NCI-H187 treated with DMSO at 0.1 percent for 48 hours (cell line): ENCODE measurements around the gene COA7.
A peak's percentile ranks its signal among the peaks of the same experiment; 100 is the strongest.
"Not testable (repeated sequence)": the region's sequence is repeated elsewhere in the genome, so short reads cannot be mapped to it uniquely, and the experiment has no call there.

Source experiments
- DNase-seq: peaks from one replicate; lab custom pipeline; 2025; lab: John Stamatoyannopoulos, UW

Gene COA7

DNA sequence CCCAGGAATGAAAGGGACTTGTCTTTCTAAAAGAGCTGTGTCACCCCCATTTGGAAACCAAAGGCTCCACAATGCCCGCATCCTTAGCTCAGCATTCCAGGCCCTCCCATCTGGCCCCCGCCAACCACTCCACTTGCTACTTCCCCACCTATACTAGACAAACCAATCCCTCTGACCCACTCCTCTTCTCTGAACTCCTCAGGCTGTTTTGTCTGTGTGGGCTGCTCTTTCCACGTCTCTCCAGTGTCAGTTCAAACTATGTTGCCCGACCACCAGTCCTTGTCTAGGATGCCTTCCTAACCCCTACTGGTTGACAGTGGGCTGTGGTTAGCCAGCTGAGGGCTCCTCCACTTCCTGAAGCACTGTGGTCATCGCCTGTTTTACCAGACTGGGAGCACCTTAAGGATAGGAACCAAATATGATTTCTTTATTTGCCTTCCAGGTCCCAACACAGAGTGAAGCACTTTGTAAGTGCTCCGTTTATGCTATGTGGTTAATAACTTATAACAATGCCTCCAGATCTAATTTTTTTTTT lies 8.1 kb upstream of the COA7 start:
- no peak for DNase-seq

DNA sequence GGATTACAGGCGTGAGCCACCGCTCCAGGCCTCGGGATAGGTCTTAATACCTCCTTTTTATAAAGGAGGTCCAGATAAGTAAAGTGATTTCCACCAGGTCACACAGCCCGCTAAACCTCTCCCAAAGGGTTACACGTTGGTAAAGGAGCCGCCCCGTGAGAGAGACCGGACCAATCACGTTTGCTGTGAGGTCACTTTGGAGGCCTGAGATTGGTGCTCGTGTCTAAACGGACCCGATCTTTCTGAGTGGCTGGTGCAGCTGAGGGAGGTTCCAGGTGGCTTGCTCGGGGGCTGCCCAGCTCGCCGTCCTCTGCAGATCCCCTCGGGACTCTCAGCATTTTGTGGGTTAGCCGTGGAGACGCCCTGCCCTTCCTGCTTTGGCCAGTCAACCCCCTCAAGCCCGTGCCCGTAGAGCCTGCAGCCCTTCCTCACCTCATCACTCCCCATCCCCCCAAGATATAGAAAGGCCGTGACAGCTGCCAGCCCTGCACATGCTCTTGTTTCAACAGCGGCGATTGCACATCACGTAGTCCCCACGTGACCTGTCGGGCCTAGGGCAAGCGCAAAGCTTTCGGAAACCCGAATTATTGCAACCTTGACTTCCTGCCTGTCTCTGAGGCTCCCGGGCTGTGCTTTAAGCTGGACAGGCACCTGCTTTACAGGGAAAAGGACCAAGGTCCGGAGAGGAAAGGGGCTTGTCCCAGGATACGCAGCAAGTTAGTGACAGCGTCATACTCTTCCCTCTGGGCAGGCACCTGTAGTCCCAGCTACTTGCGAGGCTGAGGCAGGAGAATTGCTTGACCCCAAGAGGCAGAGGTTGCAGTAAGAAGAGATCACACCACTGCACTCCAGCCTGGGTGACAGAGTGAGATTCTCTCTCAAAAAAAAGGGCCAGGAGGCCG lies 5.0 kb upstream of the COA7 start:
- DNase-seq = peak; percentile 39

GRCh38 chr1:52695627-52696026 lies 2.5 kb downstream of the COA7 start:
- DNase-seq = no peak

DNA sequence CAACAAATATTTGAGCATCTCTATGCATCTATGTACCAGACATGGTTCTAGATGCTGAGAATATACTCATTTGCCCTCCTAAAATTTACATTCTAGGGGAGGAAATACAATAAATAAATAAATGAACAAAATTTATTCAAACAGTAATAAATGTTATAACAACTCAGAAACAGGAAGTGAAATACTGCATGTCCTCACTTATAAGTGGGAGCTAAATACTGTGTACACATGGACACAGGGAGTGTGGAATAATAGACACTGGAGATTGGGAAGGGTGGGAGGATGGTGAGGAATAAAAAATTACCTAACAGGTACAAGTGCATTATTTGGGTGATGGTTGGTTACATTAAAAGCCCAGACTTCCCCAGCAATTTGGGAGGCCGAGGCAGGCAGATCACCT lies 4.3 kb downstream of the COA7 start:
- DNase-seq = no peak

DNA sequence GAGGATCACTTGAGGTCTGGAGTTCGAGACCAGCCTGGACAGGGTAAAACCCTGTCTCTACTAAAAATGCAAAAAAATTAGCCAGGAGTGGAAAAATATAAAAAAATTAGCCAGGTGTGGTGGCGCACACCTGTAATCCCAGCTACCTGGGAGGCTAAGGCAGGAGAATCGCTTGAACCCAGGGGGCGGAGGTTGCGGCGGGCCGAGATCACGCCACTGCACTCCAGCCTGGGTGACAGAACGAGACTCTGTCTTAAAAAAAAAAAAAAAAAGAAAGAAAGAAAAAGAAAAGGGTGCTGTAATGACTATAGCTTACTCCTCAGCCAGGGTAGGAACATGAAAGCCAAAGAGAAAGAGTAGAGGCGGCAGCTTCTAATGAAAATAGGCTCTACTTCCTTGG lies 4.8 kb downstream of the COA7 start:
- not testable (repeated sequence) for DNase-seq

- no peak for DNase-seq
These were observed 5.5 kb downstream of the COA7 start for GRCh38 chr1:52692697-52693096.

- no peak for DNase-seq
These were observed 6.3 kb downstream of the COA7 start for GRCh38 chr1:52691821-52692220.

- DNase-seq = no peak
These were observed 11.3 kb downstream of the COA7 start for GRCh38 chr1:52686830-52687229.

- not testable (repeated sequence) for DNase-seq
These were observed 11.8 kb downstream of the COA7 start for GRCh38 chr1:52686261-52686751.

DNA sequence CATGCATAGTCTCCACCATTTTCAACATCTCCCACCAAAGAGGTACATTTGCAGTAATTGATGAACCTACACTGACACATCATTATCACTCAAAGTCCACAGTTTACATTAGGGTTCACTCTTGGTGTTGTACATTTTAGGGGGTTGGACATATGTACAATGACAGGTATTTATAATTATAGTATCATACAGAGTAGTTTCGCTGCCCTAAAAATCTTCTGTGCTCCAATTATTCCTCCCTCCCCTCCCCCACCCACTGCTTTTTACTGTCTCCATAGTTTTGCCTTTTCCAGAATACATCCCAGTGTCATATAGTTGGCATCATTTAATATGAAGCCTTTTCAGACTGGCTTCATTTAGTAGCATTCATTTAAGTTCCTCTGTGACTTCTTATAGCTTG lies 13.6 kb downstream of the COA7 start:
- no peak for DNase-seq

DNA sequence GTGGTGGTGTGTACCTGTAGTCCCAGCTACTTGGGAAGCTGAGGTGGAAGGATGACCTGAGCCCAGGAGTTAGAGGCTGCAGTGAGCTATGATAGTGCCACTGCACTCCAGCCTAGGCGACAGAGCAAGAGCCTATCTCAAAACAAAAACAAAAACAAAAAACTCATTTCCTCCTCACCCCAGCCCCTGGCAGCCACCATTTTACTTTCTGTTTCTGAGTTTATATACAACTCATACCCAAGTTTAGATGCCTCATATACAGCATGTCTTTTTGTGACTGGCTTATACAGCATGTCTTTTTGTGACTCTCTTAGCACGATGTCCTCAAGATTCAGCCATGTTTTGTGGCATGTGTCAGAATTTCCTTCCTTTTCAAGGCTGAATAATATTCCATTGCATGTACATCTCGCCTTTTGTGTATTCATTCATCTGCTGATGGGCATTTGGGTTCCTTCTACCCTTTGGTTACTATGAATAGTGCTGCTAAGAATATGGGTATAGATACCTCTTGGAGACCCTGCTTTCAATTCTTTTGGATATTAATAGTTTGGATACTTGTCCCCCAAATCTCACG lies 14.7 kb downstream of the COA7 start:
- no peak for DNase-seq

- no peak for DNase-seq
These were observed 17.0 kb downstream of the COA7 start for GRCh38 chr1:52681136-52681535.

- DNase-seq = no peak
These were observed 17.8 kb downstream of the COA7 start for GRCh38 chr1:52680353-52680752.

DNA sequence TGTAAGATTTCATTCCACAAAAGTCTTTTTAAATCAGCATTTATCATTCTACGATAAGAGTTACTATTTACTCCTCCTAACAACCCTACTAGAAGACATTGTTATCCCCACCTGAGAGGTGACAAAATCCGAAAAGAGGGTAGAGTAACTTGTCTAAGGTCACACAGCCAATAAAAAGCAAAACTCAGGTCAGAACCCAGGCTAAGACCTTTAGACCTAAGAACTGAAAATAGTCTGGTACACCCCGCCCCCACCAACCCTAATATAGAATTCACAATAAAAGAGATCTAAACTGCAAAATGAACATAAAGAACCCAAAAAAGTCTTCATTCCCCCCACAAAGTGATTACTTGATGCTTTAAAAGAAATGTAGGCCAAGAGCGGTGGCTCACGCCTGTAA lies 18.6 kb downstream of the COA7 start:
- DNase-seq = no peak

GRCh38 chr1:52679048-52679447 lies 19.1 kb downstream of the COA7 start:
- DNase-seq = no peak

DNA sequence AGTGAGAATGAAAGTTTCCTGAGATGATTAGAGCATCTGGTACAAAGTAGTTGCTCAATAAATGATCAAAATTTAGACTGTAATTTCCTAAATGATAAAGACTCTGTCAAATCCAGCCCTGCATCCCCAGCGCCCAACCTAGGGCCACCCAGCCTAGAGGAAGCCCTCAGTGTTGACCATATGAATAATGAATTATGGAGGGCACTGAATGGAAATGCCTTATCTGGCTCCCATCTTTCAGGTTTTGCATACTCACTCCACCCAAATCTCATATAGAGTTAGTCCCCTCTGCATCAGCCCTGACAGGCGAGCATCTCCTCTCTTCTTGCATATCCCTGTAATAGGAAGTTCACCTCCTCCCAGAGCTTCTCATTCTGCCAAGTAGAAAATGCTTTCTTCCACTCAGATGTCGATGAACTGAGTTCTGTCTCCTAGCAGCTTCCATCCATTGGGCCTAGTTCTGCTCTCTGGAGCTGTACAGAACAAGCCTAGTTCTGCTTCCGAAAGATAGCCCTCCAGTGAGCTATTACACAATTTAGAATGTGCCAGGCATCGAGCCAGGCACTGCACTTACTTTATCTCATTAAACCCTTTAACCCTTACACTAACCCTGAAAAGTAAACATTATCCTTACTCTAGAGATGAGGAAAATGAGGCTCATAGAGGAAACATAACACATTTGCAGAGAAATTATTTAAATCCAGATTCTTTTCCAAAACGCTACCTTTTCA lies 20.9 kb downstream of the COA7 start:
- DNase-seq = no peak

DNA sequence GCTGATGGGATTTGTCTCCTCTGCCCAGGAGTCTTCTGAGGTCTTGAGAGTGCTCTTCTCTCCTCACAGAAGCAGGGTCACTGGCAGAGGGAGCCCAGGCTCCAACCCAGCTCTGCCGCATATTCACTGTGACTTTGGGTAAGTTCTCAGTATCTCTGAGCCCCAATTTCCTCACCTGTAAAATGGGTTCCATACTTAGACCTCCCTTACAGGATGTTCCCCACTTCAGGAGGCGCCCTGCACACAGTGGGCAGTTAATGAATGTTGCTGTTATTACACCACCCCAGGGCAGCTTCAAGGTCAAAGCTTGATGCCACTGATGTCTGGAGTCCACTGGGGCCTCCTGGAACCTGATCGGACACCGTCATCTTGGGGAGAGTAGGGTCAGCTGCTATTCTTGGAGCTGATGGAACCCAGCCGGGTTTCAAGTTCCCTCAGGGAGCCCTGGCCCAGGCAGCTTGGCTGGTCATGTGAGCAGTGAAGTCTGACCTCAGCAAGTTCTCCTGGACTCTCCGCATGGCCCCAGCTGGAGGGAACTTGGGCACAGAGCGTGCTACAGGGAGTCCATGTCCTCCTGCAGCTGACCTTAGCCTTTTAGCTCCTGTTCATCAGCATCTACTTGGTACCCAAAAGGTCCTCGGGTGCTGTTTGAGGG lies 21.8 kb downstream of the COA7 start:
- DNase-seq = no peak

GRCh38 chr1:52674497-52675384 lies 23.4 kb downstream of the COA7 start:
- no peak for DNase-seq

GRCh38 chr1:52673513-52673912 lies 24.6 kb downstream of the COA7 start:
- no peak for DNase-seq

DNA sequence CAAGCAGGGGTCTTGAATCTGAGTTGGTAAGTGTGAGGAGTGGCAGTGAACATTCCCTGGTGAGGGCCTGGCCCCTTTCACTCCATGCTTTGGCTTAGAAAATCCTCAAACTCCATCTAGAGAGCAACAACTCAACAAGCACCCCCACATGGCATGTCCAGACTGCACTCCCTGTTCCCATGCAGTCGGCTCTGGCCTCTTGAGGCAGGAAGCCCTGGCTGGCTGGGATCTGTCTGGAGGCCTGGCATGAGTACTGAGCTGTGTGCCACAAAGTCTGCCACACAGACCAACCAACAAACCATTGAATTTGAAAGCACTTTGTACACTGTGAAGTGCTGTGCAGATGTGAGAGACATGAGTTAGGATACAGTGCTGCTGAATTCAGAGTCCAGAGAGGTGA lies 25.2 kb downstream of the COA7 start:
- DNase-seq = no peak

GRCh38 chr1:52670604-52671003 lies 27.5 kb downstream of the COA7 start:
- no peak for DNase-seq
